Measurements from ENCODE around the gene TMEM212. TPM values are rescaled to one million over a fixed set of nuclear protein-coding genes. Genes with fewer than 3 reads are reported as not detected.

The TMEM212 gene
- total RNA-seq, 1 donor from 2014 or later: not detected

DNA sequence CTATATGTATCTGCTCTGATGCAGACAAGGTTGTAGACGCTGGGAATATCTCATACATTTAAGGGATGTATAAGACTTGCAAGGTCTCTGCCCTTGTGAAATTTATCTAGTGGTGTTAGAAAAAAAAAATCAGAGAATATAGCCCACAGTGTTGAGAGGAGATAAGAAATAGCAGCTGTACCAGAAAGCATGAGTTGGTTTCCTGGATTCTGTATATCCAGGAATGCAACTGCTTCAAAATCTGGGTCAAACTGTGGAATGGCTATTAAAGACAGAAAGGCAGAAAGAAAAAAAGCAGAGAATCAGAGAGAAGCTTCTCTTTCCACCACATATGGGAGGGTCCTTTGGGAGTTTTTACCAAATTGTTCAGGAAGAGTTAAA lies 1.5 kb upstream of the TMEM212 start:
- Histone ChIP-seq H3K4me1 (peaks cover 15% of the 10 kb centered on the region), H3K4me3 (no peak overlapping the region), H3K27me3 (no peaks in the 10 kb centered on the region), H3K36me3 (no peaks in the 10 kb centered on the region), H3K9me3 (no peaks in the 10 kb centered on the region), H3K27ac (no peak overlapping the region)
- intact Hi-C loops (cut with DNase I): no loop called here
- TF ChIP-seq, protein P1, sequence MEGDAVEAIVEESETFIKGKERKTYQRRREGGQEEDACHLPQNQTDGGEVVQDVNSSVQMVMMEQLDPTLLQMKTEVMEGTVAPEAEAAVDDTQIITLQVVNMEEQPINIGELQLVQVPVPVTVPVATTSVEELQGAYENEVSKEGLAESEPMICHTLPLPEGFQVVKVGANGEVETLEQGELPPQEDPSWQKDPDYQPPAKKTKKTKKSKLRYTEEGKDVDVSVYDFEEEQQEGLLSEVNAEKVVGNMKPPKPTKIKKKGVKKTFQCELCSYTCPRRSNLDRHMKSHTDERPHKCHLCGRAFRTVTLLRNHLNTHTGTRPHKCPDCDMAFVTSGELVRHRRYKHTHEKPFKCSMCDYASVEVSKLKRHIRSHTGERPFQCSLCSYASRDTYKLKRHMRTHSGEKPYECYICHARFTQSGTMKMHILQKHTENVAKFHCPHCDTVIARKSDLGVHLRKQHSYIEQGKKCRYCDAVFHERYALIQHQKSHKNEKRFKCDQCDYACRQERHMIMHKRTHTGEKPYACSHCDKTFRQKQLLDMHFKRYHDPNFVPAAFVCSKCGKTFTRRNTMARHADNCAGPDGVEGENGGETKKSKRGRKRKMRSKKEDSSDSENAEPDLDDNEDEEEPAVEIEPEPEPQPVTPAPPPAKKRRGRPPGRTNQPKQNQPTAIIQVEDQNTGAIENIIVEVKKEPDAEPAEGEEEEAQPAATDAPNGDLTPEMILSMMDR (IDR thresholded peaks at IDR 0.05): no peak
- no peak for DNase-seq
- ATAC-seq: no peak

DNA sequence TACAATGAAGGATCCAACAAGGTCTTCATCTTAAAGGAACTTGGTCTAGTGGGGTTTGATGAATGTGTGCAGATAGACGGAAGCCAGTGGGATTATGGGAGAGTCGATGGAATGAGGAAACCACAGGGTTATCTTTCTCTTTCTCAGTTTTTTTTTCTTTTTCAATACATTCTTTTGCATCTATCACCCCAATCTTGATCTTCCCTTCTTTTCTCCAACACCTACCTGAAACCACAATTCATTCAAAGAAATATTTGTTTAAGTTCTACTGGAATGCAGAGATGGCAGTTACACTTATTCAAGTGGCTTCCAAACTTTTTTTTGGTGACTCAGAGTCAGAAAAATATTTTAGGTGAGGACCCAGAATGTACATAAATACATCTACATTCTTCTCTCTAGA lies 1.7 kb downstream of the TMEM212 start:
- Histone ChIP-seq H3K4me3 (no peak overlapping the region), H3K9me3 (no peaks in the 10 kb centered on the region), H3K36me3 (no peaks in the 10 kb centered on the region), H3K27ac (no peak overlapping the region), H3K4me1 (no peaks in the 10 kb centered on the region), H3K27me3 (no peaks in the 10 kb centered on the region)
- DNase-seq (no peak), ATAC-seq (no peak)
- intact Hi-C loops (cut with DNase I): no loop called here
- TF ChIP-seq, protein P1 (IDR thresholded peaks at IDR 0.05): no peak

DNA sequence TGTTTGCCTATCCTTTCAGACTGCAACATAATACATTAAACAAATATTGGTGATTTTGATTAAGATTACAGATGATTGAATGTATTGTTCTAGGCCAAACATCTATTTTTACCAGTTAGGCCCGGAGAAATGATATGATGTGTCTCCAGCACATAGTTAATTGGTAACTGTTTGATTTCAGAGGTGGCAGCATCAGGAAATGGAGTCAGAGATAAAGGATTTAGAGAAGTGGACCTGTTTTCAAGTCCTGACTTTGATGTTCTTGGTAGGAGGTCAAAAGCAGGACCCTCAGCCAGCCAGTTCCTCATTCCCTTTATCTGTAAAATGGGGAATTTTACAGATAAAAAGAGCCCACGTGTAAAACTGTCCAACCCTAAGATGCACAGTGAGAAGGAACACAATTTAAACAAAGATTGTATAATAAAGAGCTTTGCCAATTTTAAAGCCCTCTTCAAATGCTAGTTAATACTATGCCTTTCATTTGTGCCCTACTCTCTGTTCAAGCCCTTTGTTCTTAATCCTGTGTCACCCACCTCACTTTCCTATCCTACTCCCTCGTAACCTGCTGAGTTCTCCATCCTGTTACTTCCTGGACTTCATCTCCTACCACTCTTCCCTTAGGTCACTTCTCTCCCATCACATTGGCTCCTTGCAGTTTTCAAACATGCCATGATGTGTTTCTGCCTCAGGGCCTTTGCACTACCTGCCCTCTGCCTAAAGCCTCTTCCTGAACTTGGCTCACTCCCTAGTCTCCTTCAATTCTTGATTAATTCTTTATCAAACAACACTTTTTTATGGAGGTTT lies 2.5 kb downstream of the TMEM212 start:
- TF ChIP-seq, protein P1 (IDR thresholded peaks at IDR 0.05): no peak
- DNase-seq (no peak), ATAC-seq (no peak)
- intact Hi-C loops (cut with DNase I): no loop called here
- no peak overlapping the region for H3K4me3 ChIP-seq
- H3K27me3 ChIP-seq: no peaks in the 10 kb centered on the region
- no peak overlapping the region for H3K27ac ChIP-seq
- H3K36me3 ChIP-seq: no peaks in the 10 kb centered on the region
- no peaks in the 10 kb centered on the region for H3K9me3 ChIP-seq
- H3K4me1 ChIP-seq: no peaks in the 10 kb centered on the region

DNA sequence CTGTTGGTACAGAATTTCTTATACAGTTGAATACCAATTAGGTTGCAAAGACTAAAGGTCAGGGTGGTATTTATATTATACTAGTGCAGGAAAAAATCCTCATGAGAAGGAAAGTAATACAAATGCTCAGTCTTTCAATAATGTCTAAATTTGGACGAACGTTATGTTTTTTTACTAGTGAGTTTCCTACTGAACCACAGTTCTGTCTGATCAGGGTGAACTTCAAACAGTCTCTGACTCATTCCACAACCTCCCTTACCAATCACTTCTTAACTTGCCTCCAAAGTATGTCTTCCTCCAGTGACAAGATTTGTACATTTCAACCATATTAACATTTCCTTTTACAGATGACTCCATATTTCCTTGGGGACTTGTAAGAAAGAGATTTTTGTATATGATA lies 3.4 kb downstream of the TMEM212 start:
- DNase-seq: no peak
- intact Hi-C loops (cut with DNase I): no loop called here
- no peak overlapping the region for H3K27ac ChIP-seq
- no peaks in the 10 kb centered on the region for H3K27me3 ChIP-seq
- no peaks in the 10 kb centered on the region for H3K9me3 ChIP-seq
- H3K36me3 ChIP-seq: no peaks in the 10 kb centered on the region
- no peak for ATAC-seq
- TF ChIP-seq, protein P1 (IDR thresholded peaks at IDR 0.05): no peak
- peaks cover 4% of the 10 kb centered on the region for H3K4me1 ChIP-seq
- no peak overlapping the region for H3K4me3 ChIP-seq

DNA sequence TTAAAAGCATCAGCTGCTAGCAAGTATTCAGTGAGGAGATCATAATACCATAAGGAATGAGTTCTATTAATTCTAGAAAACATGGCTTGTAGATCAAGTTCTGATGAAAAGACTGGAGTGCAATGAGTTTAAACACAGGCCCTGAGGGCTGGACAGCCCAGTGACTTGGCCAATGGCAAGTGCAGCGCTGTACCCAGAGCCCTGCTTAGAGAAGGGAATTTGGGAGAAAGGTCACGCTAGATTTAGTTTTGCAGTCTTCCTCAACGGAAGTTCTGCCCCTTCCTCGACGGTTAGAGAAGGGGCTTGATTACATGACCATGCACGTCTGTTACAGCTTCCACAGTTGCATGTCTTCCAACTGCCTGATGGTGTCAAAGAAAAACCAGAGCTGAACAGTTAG lies 4.0 kb downstream of the TMEM212 start:
- no peak for ATAC-seq

More for the DNA sequence above, 4.0 kb downstream of the TMEM212 start:
- no peak for DNase-seq
- Histone ChIP-seq H3K9me3 (no peaks in the 10 kb centered on the region), H3K27ac (no peak overlapping the region), H3K36me3 (no peaks in the 10 kb centered on the region), H3K4me1 (peaks cover 4% of the 10 kb centered on the region), H3K27me3 (no peaks in the 10 kb centered on the region), H3K4me3 (no peak overlapping the region)
- TF ChIP-seq, protein P1 (IDR thresholded peaks at IDR 0.05): no peak
- intact Hi-C loops (cut with DNase I): no loop called here
